ENCODE data around the gene UBE2I.
"Not testable (repeated sequence)": the region's sequence is repeated elsewhere in the genome, so short reads cannot be mapped to it uniquely, and the experiment has no call there.

UBE2I gene

DNA sequence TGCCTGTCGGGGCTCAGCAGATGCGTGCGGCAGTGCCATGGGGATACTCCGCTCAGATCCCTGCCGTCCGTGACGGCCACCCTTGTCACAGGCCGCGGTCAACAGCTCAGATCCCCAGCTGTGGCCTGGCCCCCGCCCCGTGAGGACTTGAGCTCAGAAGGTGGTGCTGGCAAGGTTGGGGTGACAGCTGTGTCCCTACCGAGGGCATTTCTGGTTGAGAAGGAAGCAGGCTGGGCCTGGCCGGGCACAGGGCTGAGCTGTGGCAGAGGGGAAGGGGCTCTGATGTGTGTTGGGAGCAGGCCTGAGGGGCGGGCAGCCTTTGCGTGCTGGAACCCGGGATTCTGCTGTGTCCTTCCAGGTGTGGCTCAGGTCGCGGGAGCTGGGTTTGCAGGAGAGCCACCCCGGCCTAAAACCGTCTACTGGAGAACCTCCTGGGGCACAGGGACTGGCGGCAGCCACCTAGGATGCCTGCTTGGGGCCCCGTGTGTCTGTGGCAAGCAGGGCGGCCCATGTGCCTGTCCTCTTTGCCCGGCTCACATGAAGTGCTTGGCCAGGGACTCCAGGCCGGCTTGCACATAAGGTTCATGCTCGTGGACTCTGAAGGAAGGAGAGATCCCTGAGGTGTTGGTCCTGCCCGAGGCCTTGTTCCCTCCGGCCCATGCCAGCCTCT is 5.1 kb downstream of the UBE2I start:
- DNase-seq = no peak

- no peak for DNase-seq
Observed at GRCh38 chr16:1315081-1316032, 5.9 kb downstream of the UBE2I start.

DNA sequence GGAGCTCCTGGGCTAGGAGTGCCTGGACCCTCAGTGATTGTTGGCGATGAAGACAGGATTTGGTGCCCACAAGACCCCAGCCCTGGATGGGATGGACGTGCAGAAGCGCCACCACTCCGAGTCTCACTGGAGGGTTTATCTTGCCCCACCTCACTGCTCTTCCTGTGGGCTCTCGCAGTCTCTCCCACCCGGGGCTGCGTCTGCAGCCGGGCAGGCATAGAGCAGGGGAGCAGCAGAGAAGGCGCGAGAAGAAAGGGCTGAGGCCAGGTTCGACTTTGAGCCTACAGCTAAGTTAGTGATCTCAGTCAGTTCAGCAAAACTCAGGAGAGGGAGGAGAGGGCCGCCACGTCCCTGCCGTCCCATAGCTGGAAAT is 6.6 kb downstream of the UBE2I start:
- no peak for DNase-seq

DNA sequence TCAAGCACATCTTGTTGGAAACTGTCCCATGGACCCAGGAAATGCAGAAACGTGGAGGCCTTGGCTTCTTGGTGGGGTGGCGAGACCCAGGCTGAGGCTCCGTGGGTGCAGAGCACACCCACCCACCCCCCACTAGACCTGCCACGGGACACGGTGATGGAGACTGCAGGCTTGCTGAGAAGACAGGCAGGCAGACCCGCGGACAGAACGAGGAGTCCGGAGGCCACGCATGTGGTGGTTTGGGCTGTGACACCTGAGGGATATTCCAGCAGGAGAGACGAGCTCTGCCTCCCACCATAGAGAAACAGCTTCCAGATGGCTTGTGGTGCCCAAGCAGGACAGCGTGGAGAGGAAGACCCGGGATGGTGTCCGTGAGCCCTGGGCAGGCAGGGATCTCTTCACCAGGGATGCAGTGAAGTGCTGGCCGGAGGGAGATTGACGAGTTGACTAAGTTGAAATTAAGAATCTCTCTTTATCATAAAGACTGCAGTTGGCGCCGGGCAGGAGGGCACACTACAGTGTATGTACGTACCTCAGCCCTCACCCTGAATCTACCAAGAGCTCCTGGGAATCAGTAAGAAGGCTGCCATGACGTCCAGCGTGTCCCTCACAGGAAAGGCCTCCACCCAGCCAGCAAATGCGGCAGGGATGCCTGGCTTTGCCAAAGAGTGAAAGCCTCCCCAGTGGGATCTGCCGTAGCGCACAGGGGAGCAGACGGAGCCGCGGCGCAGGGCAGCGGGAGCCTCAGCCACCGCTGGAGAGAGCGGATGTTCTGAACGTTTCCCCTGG is 8.2 kb downstream of the UBE2I start:
- no peak for DNase-seq

DNA sequence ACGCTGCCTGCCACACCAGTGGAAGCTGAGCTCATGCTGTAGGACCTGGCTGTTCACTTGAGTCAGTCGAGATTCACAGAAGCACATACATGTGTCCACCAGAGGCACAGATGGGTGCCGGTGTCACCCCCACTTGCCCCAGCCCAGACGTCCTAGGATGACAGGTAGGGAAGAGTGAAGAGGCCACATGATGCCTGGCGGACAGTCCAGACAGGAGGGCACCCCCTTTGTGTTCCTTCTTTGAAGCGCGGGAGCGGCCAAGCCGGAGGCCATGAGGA is 8.8 kb downstream of the UBE2I start:
- DNase-seq = no peak

DNA sequence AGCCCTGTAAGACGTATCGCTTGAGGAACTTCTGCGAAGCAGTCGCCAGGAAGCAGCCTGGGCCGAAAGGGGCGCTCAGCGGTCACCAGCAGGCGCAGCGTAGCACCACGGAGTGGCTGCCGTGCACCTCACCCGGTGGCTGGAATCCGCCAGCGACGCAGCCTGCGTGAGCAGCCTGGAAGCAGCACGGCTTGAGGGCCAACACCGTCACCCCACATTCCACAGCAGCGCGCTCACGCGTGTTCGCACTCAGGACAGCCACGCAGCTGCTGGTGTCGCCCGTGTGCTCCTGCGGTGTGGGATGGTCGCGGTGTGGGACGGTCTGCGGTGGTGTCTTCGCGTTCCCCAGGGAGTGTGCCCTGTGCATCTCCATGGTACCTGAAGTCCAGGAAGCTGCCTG is 9.6 kb downstream of the UBE2I start:
- DNase-seq = no peak

DNA sequence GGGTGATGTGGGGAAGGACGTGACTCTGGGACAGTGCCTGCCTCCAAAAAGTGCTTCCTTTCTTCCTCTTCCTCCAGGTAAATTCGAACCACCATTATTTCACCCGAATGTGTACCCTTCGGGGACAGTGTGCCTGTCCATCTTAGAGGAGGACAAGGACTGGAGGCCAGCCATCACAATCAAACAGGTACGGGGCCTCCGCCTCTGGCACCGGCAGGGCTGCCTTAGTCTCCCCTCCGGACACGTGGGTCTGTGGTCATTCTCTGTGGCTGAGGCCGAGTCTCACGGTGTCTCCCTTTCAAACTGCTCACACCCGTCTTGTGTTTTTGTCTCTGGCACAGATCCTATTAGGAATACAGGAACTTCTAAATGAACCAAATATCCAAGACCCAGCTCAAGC is 10.7 kb downstream of the UBE2I start:
- DNase-seq = no peak

DNA sequence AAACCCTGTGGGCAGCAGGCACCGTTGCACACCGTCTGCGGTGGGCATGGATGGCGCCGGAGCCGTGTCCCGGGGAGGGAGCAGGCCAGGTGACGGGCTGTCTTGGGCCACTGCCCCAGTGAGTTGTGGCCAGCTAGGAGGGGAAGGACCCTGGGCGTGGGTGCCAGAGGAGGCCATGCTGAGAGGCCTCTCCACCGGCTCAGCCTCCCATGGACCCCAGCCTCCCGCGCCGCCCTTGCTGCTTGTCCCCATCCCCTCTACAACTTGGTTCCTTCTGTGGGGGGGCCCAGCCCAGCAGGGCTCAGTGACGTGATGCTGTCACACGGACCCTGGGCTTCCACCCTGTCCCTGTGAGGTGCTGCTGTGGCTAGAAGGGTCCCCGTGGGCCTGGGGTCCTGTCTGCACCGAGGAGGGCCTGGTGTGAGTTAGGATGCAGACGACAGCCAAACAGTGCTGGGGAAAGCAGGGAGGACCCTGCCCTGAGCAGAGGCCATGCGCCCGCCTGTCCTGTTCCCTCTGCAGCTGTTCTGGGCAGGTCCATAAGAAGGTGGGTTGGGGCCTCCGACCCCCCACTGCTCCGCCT is 11.3 kb downstream of the UBE2I start:
- DNase-seq = no peak

GRCh38 chr16:1322407-1322806 is 13.0 kb downstream of the UBE2I start:
- no peak for DNase-seq

DNA sequence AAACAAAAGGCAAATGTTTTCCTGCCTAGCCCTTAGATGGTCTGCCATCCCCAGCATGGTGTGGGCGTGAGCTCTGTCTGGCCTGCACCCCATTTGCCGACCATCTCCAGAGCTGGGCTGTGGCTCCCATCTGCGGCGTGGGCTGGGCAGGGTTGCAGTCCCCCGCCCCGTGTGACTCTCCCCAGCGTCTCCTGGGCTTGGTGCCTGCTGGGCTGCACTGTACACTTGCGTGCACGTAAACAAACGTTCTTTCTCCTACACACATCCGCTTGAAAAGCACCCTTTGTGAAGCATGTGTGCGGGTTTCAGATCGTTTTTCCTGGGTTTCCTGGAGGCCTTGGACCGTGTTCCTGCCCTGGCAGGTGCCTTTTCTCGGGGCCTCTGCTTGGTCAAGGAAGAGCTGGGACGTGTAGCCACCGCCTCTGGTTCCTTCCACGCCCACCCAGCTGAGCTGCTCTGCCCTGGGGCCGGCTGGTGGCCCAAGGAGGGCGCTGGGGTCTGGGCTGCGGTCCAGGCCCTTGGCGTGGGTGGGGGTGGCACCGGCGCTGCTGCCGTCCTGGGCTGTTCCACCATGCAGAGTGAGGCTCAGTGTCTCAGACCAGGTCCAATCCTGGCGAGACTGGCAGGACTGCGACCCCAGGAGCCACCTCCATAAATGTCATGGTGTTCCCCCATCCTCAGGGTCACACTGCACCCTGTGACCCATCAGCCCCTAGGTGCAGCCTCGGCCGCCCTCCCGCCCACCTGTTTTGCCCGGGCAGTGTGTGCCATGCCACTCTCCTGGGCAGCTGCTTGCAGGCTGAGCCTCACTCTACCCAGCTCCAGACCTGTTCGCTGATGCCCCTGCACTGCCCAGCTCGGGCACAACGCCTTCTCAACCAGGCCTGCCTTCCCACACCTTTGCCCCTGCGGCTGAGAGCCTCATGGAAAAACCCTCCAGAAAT is 14.1 kb downstream of the UBE2I start:
- DNase-seq = no peak

GRCh38 chr16:1324286-1324826 is 14.9 kb downstream of the UBE2I start:
- DNase-seq = no peak

- no peak for DNase-seq
Observed at GRCh38 chr16:1325261-1325660, 15.8 kb downstream of the UBE2I start.

GRCh38 chr16:1325673-1326371 is 16.4 kb downstream of the UBE2I start:
- DNase-seq = no peak

- no peak for DNase-seq
Observed at GRCh38 chr16:1326391-1326790, 17.0 kb downstream of the UBE2I start.

- DNase-seq = no peak
Observed at GRCh38 chr16:1326946-1327618, 17.6 kb downstream of the UBE2I start.

DNA sequence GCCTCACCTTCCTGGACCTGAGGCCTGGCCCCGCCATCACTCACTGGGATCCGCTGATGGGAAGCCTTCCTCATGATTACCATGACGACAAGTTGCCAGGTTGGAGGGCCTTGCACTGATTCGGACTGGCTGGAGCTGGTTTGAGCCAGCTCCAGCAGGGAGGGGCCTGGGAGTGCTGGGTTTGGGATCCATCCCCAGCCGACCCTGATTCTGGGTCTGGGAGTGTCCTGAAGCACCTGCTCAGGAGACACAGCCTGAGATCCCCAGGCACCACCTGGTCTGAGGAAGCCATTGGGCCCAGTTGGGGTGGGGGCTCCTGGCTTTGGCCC is 18.1 kb downstream of the UBE2I start:
- DNase-seq = peak in 1 of 3 experiments; percentile 59

- DNase-seq = not testable (repeated sequence)
Observed at GRCh38 chr16:1328136-1328535, 18.7 kb downstream of the UBE2I start.

- DNase-seq = not testable (repeated sequence)
Observed at GRCh38 chr16:1328961-1329360, 19.5 kb downstream of the UBE2I start.

DNA sequence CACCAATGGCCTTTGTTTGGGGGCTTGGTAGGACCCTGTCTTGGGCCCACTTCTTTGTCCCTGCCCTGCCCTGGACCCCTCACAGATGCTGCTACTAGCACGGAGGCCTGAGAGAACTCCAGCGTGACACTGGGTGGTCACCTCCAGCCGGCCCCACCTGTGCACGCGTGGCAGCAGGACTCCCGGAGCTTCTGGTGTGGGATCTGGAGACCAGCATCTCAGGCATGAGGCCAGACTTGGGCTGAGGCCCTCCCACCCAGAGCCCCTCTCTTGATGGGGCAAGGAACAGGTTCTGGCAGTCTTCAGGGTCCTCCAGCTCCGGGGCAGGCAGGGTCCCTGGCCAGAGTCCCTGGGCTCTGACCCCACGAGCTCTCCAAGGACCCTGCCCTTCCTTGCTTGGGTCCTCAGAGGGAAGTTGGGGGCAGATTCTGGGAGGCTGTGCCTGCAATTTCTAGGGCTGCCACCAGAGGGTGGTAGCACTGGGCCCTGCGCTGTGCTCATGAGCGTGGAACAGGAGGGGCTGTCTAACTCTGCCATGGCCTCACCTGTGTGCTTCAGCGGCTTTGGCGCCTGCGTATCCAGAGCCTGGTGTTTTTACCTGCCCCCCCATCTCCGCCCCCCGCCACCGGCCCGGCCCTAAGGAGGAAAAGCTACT is 21.0 kb downstream of the UBE2I start:
- DNase-seq = peak in 1 of 3 experiments; percentile 47
